Neural cell (in vitro differentiated cells): ENCODE results near the gene ATP2B2. TPM values are rescaled to one million over a fixed set of nuclear protein-coding genes. Genes with fewer than 3 reads are reported as not detected.

Experiments
- H2AFZ ChIP-seq: fragments of 200-600, 300-800 bp; sonication (generic), shearing (Covaris generic); 2 replicates; pipeline ENCODE4 v1.6.0; 2014; ENCODE audit warnings: low read depth, mild to moderate bottlenecking, antibody characterized with exemption, low read length, moderate library complexity
- H3F3A ChIP-seq: fragments of 200-600 bp; shearing (Covaris generic); 2 replicates; pipeline ENCODE4 v1.6.1; 2016; ENCODE audit warnings: mild to moderate bottlenecking, moderate library complexity, mixed read lengths, antibody characterized with exemption, low read length; ENCODE audit not compliant: insufficient read depth, poor library complexity, severe bottlenecking
- H3K27ac ChIP-seq: fragments of 200-600, 300-800 bp; sonication (generic), shearing (Covaris generic); 2 replicates; pipeline ENCODE4 v1.5.1; 2014; ENCODE audit warnings: mild to moderate bottlenecking, low read length, moderate library complexity
- H3K27me3 ChIP-seq: fragments of 300-800, 200-600 bp; sonication (generic), shearing (Covaris generic); 2 replicates; pipeline ENCODE4 v1.6.0; 2014; ENCODE audit warnings: mild to moderate bottlenecking, low read depth, low read length, moderate library complexity; ENCODE audit not compliant: insufficient read depth
- H3K36me3 ChIP-seq: fragments of 300-800, 200-600 bp; sonication (generic), shearing (Covaris generic); 2 replicates; pipeline ENCODE4 v1.5.1; 2014; ENCODE audit warnings: mild to moderate bottlenecking, antibody characterized with exemption, low read length, moderate library complexity; ENCODE audit not compliant: insufficient read depth
- H3K4me2 ChIP-seq: fragments of 300-800, 200-600 bp; sonication (generic), shearing (Covaris generic); 2 replicates; pipeline ENCODE4 v1.6.0; 2014; ENCODE audit warnings: mild to moderate bottlenecking, low read length
- H3K4me3 ChIP-seq: fragments of 300-800, 200-600 bp; sonication (generic), shearing (Covaris generic); 2 replicates; pipeline ENCODE4 v1.5.1; 2014; ENCODE audit warnings: mild to moderate bottlenecking, low read length, moderate library complexity
- H3K79me2 ChIP-seq: fragments of 200-600 bp; shearing (Covaris generic); replicated peaks from 2 replicates; pipeline ENCODE4 v1.6.0; 2014; ENCODE audit warnings: mild to moderate bottlenecking, low read length, moderate library complexity; ENCODE audit not compliant: insufficient read depth
- H3K9ac ChIP-seq: fragments of 300-800, 200-600 bp; sonication (generic), shearing (Covaris generic); 2 replicates; pipeline ENCODE4 v1.6.1; 2016; ENCODE audit warnings: mild to moderate bottlenecking, low read length, mixed read lengths
- H3K9me2 ChIP-seq: fragments of 200-600 bp; shearing (Covaris generic); 2 replicates; pipeline ENCODE4 v1.6.1; 2016; ENCODE audit warnings: mild to moderate bottlenecking, low read length, mixed read lengths; ENCODE audit not compliant: insufficient read depth
- H3K9me3 ChIP-seq: fragments of 200-600, 300-800 bp; sonication (generic), shearing (Covaris generic); 2 replicates; pipeline ENCODE4 v1.6.1; 2016; ENCODE audit warnings: mild to moderate bottlenecking, mixed run types, low read length, moderate library complexity, mixed read lengths
- H4K20me1 ChIP-seq: fragments of 200-600 bp; shearing (Covaris generic); 2 replicates; pipeline ENCODE4 v1.6.1; 2016; ENCODE audit warnings: mild to moderate bottlenecking, mixed run types; ENCODE audit not compliant: insufficient read depth
- EP300 ChIP-seq: fragments of 450-650 bp; conservative IDR thresholded peaks from 2 replicates; pipeline ENCODE4 v1.6.1; 2014; ENCODE audit warnings: antibody characterized with exemption, mild to moderate bottlenecking, moderate library complexity; ENCODE audit not compliant: poor library complexity, severe bottlenecking
- EZH2 ChIP-seq: fragments of 200-600, 300-800 bp; shearing (Covaris generic), sonication (generic); IDR thresholded peaks from 2 replicates; pipeline ENCODE4 v1.6.1; 2014; ENCODE audit warnings: antibody characterized with exemption, low read length, borderline replicate concordance, mild to moderate bottlenecking; ENCODE audit not compliant: insufficient read depth, poor library complexity, severe bottlenecking
- MXI1 ChIP-seq: fragments of 450-650 bp; conservative IDR thresholded peaks from 2 replicates; pipeline ENCODE4 v1.6.1; 2014; ENCODE audit warnings: antibody characterized with exemption, mild to moderate bottlenecking; ENCODE audit not compliant: poor library complexity, severe bottlenecking
- POLR2AphosphoS5 ChIP-seq: IDR thresholded peaks from 2 replicates; pipeline ENCODE4 v1.6.1; 2012
- RAD21 ChIP-seq: fragments of 450-650 bp; conservative IDR thresholded peaks from 2 replicates; pipeline ENCODE4 v1.6.1; 2014; ENCODE audit warnings: antibody characterized with exemption, mild to moderate bottlenecking, moderate library complexity
- SMC3 ChIP-seq: fragments of 450-650 bp; conservative IDR thresholded peaks from 2 replicates; pipeline ENCODE4 v1.6.1; 2014; ENCODE audit warnings: antibody characterized with exemption, mild to moderate bottlenecking, moderate library complexity; ENCODE audit not compliant: poor library complexity
- TAF1 ChIP-seq: IDR thresholded peaks from 2 replicates; pipeline ENCODE4 v1.6.1; 2012; ENCODE audit warnings: low read depth
- polyA plus RNA-seq: library from polyadenylated mRNA; depleted of rRNA; stranded (reverse); fragments of >200 nt; gene quantifications from 2 replicates; pipeline ENCODE4 v1.2.3, GENCODE V29; 2014
- TF ChIP-seq, protein P1 (sequence below): IDR thresholded peaks from 2 replicates; pipeline ENCODE4 v1.6.1; 2012; ENCODE audit warnings: borderline replicate concordance
- TF ChIP-seq, protein P2 (sequence below): fragments of 450-650 bp; IDR thresholded peaks from 2 replicates; pipeline ENCODE4 v1.5.1; 2014; ENCODE audit warnings: antibody characterized with exemption, mild to moderate bottlenecking, moderate library complexity; ENCODE audit not compliant: poor library complexity, severe bottlenecking

Gene ATP2B2
- polyA plus RNA-seq, 1 donor from 2014 or later: 8.3 TPM

- H3K27ac ChIP-seq: no peak overlapping the region
- H3K9ac ChIP-seq: no peak overlapping the region
- H3K9me2 ChIP-seq: no peaks in the 10 kb centered on the region
- peaks cover 5% of the 10 kb centered on the region for H3K9me3 ChIP-seq
- no peak overlapping the region for H2AFZ ChIP-seq
- no peak overlapping the region for H3K4me3 ChIP-seq
- H4K20me1 ChIP-seq: no peaks in the 10 kb centered on the region
- H3F3A ChIP-seq: no peaks in the 10 kb centered on the region
- no peak overlapping the region for H3K4me2 ChIP-seq
- TF ChIP-seq EP300: no peak
- TF ChIP-seq, protein P1, sequence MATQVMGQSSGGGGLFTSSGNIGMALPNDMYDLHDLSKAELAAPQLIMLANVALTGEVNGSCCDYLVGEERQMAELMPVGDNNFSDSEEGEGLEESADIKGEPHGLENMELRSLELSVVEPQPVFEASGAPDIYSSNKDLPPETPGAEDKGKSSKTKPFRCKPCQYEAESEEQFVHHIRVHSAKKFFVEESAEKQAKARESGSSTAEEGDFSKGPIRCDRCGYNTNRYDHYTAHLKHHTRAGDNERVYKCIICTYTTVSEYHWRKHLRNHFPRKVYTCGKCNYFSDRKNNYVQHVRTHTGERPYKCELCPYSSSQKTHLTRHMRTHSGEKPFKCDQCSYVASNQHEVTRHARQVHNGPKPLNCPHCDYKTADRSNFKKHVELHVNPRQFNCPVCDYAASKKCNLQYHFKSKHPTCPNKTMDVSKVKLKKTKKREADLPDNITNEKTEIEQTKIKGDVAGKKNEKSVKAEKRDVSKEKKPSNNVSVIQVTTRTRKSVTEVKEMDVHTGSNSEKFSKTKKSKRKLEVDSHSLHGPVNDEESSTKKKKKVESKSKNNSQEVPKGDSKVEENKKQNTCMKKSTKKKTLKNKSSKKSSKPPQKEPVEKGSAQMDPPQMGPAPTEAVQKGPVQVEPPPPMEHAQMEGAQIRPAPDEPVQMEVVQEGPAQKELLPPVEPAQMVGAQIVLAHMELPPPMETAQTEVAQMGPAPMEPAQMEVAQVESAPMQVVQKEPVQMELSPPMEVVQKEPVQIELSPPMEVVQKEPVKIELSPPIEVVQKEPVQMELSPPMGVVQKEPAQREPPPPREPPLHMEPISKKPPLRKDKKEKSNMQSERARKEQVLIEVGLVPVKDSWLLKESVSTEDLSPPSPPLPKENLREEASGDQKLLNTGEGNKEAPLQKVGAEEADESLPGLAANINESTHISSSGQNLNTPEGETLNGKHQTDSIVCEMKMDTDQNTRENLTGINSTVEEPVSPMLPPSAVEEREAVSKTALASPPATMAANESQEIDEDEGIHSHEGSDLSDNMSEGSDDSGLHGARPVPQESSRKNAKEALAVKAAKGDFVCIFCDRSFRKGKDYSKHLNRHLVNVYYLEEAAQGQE: no peak
- TF ChIP-seq TAF1: no peak
- no peak for TF ChIP-seq EZH2
- TF ChIP-seq, protein P2, sequence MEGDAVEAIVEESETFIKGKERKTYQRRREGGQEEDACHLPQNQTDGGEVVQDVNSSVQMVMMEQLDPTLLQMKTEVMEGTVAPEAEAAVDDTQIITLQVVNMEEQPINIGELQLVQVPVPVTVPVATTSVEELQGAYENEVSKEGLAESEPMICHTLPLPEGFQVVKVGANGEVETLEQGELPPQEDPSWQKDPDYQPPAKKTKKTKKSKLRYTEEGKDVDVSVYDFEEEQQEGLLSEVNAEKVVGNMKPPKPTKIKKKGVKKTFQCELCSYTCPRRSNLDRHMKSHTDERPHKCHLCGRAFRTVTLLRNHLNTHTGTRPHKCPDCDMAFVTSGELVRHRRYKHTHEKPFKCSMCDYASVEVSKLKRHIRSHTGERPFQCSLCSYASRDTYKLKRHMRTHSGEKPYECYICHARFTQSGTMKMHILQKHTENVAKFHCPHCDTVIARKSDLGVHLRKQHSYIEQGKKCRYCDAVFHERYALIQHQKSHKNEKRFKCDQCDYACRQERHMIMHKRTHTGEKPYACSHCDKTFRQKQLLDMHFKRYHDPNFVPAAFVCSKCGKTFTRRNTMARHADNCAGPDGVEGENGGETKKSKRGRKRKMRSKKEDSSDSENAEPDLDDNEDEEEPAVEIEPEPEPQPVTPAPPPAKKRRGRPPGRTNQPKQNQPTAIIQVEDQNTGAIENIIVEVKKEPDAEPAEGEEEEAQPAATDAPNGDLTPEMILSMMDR: no peak
- TF ChIP-seq POLR2AphosphoS5: no peak
- no peak for TF ChIP-seq SMC3
- no peak for TF ChIP-seq RAD21
- no peak for TF ChIP-seq MXI1
- no peaks in the 10 kb centered on the region for H3K36me3 ChIP-seq
- no peaks in the 10 kb centered on the region for H3K27me3 ChIP-seq
- no peaks in the 10 kb centered on the region for H3K79me2 ChIP-seq
Observed at GRCh38 chr3:10474847-10475246, 30.5 kb downstream of the ATP2B2 start.

DNA sequence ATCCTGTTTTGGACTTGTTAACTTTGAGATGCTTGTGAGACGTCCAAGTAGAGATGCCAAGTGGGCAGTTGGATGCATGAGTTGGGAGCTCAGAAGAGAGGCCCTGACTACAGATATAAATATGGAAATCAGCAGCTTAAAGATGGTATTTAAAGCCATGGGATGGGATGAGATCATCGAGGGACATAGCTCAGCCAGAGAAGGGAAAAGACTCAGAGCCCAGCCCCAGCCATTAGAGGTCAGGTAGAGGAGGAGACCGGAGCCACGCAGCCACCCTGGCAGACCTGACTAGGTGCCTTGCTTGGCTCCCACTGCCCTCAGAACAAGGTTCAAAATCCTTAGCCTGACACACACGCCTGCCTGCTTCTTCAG, 31.1 kb downstream of the ATP2B2 start:
- Histone ChIP-seq H3K9me3 (peaks cover 5% of the 10 kb centered on the region), H3K9me2 (no peaks in the 10 kb centered on the region), H3F3A (no peaks in the 10 kb centered on the region), H4K20me1 (no peaks in the 10 kb centered on the region), H3K4me2 (no peak overlapping the region), H3K27me3 (no peaks in the 10 kb centered on the region), H3K36me3 (no peaks in the 10 kb centered on the region), H3K9ac (no peak overlapping the region), H3K4me3 (no peak overlapping the region), H3K79me2 (no peaks in the 10 kb centered on the region), H2AFZ (no peak overlapping the region), H3K27ac (no peak overlapping the region)
- TF ChIP-seq POLR2AphosphoS5 (no peak), RAD21 (no peak), EZH2 (no peak), MXI1 (no peak), SMC3 (no peak), TAF1 (no peak), EP300 (no peak)
- TF ChIP-seq, protein P2: no peak
- TF ChIP-seq, protein P1: no peak
